NT2/D1 (cell line): ENCODE data around the gene ZNF467.

Source experiments
- SUZ12 ChIP-seq: IDR thresholded peaks from 2 replicates; pipeline ENCODE4 v1.6.1; 2011; ENCODE audit not compliant: insufficient read length, insufficient read depth; ENCODE audit errors: extremely low read depth
- YY1 ChIP-seq: IDR thresholded peaks from 2 replicates; pipeline ENCODE4 v1.6.1; 2011; ENCODE audit not compliant: insufficient read length, insufficient read depth
- ZNF274 ChIP-seq: IDR thresholded peaks from 2 replicates; pipeline ENCODE4 v1.6.1; 2011; ENCODE audit warnings: mild to moderate bottlenecking, low read depth, low read length

DNA sequence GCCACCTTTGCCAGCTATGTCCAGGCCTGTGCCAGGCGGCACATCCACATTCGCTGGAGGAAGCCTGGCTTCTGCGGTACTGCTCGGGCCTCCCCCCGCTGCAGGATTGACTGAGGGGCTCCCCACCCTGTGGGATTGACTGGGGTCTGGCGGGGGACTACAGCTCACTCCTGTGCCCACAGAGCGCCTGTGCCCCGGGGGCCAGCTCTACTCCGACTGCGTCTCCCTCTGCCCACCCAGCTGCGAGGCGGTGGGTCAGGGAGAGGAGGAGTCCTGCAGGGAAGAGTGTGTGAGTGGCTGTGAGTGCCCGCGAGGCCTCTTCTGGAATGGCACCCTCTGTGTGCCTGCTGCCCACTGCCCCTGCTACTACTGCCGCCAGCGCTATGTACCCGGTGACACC is 6.7 kb upstream of the ZNF467 start:
- TF ChIP-seq YY1, result no peak
- no peak for TF ChIP-seq SUZ12
- no peak for TF ChIP-seq ZNF274
